Tibial nerve (tissue), 3 donors: Measurements from ENCODE around the gene RAB5IF.

Source experiments
- POLR2A ChIP-seq, 2 donors: fragments of 450-650 bp; IDR thresholded peaks; one replicate each; pipeline ENCODE4 v1.6.1; 2017; ENCODE audit warnings: antibody characterized with exemption in 2 of 2, mild to moderate bottlenecking in 2 of 2, moderate library complexity in 2 of 2
- TF ChIP-seq, protein P1 (sequence below), 5 experiments: fragments of 200-600 bp in 3 of 5; fragments of 450-650 bp in 2 of 5; sonication (generic) in 3 of 5; IDR thresholded peaks; one replicate each; pipeline ENCODE4 v1.5.1; 2016 to 2019; ENCODE audit warnings: antibody characterized with exemption in 5 of 5, mild to moderate bottlenecking in 3 of 5, moderate library complexity in 2 of 5

DNA sequence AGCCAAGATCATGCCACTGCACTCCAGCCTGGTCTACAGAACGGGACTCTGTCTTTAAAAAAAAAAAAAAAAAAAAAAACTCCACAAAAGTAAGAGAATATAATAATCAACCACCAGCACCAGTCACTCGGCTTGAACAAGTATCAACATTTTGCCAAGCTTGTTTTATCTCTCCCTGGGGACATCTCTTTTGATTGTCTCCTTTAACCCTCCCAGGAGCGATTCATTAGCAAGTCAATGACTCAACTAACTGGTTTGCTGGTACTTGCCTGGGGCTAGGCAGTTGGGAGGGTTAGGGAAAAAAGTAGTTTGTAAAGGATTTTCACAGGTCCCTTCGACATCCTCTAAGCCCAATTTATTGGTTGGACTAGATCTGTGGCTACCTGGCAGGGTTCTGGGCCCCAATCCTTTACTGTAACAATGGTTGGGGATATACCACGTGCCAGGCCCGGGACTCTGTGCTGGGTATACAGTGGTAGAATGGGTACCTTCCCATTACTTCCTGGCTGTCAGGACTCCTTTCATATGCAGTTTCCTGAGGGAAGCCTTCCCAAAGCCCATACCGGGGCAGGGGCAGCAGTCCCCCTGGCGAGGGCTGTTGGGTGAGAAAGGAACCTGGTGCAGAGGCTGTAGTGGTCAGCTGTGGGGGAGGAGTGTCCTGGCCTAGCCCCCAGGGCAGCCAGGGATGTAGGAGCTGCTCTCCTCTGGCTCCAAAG, 20.0 kb upstream of the RAB5IF start:
- TF ChIP-seq POLR2A (IDR thresholded peaks at IDR 0.05) = no peak
- TF ChIP-seq, protein P1, sequence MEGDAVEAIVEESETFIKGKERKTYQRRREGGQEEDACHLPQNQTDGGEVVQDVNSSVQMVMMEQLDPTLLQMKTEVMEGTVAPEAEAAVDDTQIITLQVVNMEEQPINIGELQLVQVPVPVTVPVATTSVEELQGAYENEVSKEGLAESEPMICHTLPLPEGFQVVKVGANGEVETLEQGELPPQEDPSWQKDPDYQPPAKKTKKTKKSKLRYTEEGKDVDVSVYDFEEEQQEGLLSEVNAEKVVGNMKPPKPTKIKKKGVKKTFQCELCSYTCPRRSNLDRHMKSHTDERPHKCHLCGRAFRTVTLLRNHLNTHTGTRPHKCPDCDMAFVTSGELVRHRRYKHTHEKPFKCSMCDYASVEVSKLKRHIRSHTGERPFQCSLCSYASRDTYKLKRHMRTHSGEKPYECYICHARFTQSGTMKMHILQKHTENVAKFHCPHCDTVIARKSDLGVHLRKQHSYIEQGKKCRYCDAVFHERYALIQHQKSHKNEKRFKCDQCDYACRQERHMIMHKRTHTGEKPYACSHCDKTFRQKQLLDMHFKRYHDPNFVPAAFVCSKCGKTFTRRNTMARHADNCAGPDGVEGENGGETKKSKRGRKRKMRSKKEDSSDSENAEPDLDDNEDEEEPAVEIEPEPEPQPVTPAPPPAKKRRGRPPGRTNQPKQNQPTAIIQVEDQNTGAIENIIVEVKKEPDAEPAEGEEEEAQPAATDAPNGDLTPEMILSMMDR (IDR thresholded peaks at IDR 0.05) = no peak
